Endothelial cell of umbilical vein (primary cell): ENCODE results near the gene UBFD1. TPM values are rescaled to one million over a fixed set of nuclear protein-coding genes. Genes with fewer than 3 reads are reported as not detected.

ENCODE experiments used
- BruUV-seq: library from RNA; stranded (reverse); fragments of 400-500 nt; replicated peaks from 2 replicates; lab custom pipeline; 2021; lab: Mats Ljungman, UMichigan
- CTCF ChIA-PET: fragments of 300-600, 350-600 bp; sonication (Branson Sonifier 250); formaldehyde crosslinking; loops from one replicate; lab custom pipeline; 2021; ENCODE audit warnings: antibody characterized with exemption, inconsistent platforms; lab: Charles Lee
- POLR2A ChIA-PET: fragments of 300-600, 350-600 bp; sonication (Branson Sonifier 250); formaldehyde crosslinking; loops from one replicate; lab custom pipeline; 2021; ENCODE audit warnings: antibody characterized with exemption, inconsistent platforms; lab: Charles Lee
- DNase-seq: peaks from one replicate; pipeline ENCODE4 v3.0.0-alpha.2; 2011; ENCODE audit warnings: low read depth, low spot score
- FAIRE-seq: peaks from 2 replicates; lab custom pipeline; 2011; peaks lifted over from hg19 to GRCh38; lab: Jason Lieb, UNC
- H2AFZ ChIP-seq: 2 replicates; pipeline ENCODE4 v1.6.0; 2012; ENCODE audit warnings: low read depth, low read length, control low read depth, inconsistent platforms
- H3K27ac ChIP-seq: 2 replicates; pipeline ENCODE4 v1.5.1; 2011; ENCODE audit warnings: low read depth, mild to moderate bottlenecking, control low read depth, low read length, moderate library complexity; ENCODE audit not compliant: insufficient read depth
- H3K27me3 ChIP-seq, 2 experiments: 2 replicates each; pipeline versions ENCODE4 v1.6.0 to v1.6.1; 2011; ENCODE audit warnings: low read length in 2 of 2, mixed read lengths in 1 of 2; ENCODE audit not compliant: control insufficient read depth in 2 of 2, insufficient read depth in 2 of 2
- H3K36me3 ChIP-seq, 2 experiments: 2 replicates in 1 of 2; 3 replicates in 1 of 2; pipeline ENCODE4 v1.5.1; 2011; ENCODE audit warnings: low read length in 2 of 2, mild to moderate bottlenecking in 1 of 2, moderate library complexity in 1 of 2; ENCODE audit not compliant: control insufficient read depth in 2 of 2, insufficient read depth in 2 of 2; ENCODE audit errors: extremely low read depth in 1 of 2
- H3K4me1 ChIP-seq: 3 replicates; pipeline ENCODE4 v1.5.1; 2011; ENCODE audit warnings: mild to moderate bottlenecking, low read length; ENCODE audit not compliant: control insufficient read depth, insufficient read depth; ENCODE audit errors: extremely low read depth
- H3K4me2 ChIP-seq: 2 replicates; pipeline ENCODE4 v1.6.1; 2011; ENCODE audit warnings: low read length, control low read depth, mixed read lengths; ENCODE audit not compliant: insufficient read depth
- H3K4me3 ChIP-seq, 3 experiments: fragments of 200-600 bp in 1 of 3; sonication (generic), shearing (Covaris generic) in 1 of 3; replicated peaks in 1 of 3; 2 replicates each; pipeline ENCODE4 v1.5.1; 2011 to 2016; ENCODE audit warnings: control low read depth in 3 of 3, low read length in 3 of 3, mild to moderate bottlenecking in 2 of 3, inconsistent platforms in 1 of 3, low read depth in 1 of 3, moderate library complexity in 1 of 3; ENCODE audit not compliant: insufficient read depth in 1 of 3
- H3K79me2 ChIP-seq: 2 replicates; pipeline ENCODE4 v1.6.0; 2012; ENCODE audit warnings: low read length, inconsistent platforms; ENCODE audit not compliant: control insufficient read depth, insufficient read depth
- H3K9ac ChIP-seq: replicated peaks from 2 replicates; pipeline ENCODE3; 2011; ENCODE audit warnings: low read length, control low read depth; ENCODE audit not compliant: insufficient read depth; ENCODE audit errors: extremely low read depth
- H3K9me1 ChIP-seq: replicated peaks from 3 replicates; pipeline ENCODE4 v1.6.0; 2011; ENCODE audit warnings: mild to moderate bottlenecking, low read length; ENCODE audit not compliant: control insufficient read depth, insufficient read depth; ENCODE audit errors: extremely low read depth
- H3K9me3 ChIP-seq: replicated peaks from 2 replicates; pipeline ENCODE4 v1.5.1; 2012; ENCODE audit warnings: low read length, inconsistent platforms; ENCODE audit not compliant: control insufficient read depth, insufficient read depth
- H4K20me1 ChIP-seq: replicated peaks from 2 replicates; pipeline ENCODE3; 2011; ENCODE audit warnings: mild to moderate bottlenecking, low read length; ENCODE audit not compliant: control insufficient read depth, insufficient read depth; ENCODE audit errors: extremely low read depth
- EZH2 ChIP-seq: IDR thresholded peaks from 2 replicates; pipeline ENCODE4 v1.6.1; 2012; ENCODE audit warnings: borderline replicate concordance, low read depth, mild to moderate bottlenecking, moderate library complexity, low read length, inconsistent platforms; ENCODE audit not compliant: severe bottlenecking
- FOS ChIP-seq: IDR thresholded peaks from 2 replicates; pipeline ENCODE4 v1.6.1; 2011; ENCODE audit warnings: mild to moderate bottlenecking, low read length, moderate library complexity, borderline replicate concordance; ENCODE audit not compliant: insufficient read depth
- GATA2 ChIP-seq: IDR thresholded peaks from 2 replicates; pipeline ENCODE4 v1.7.0; 2011; ENCODE audit warnings: low read depth, mild to moderate bottlenecking, moderate library complexity, mixed read lengths, low read length; ENCODE audit not compliant: insufficient read length, insufficient read depth
- JUN ChIP-seq: IDR thresholded peaks from 2 replicates; pipeline ENCODE4 v1.6.1; 2011; ENCODE audit warnings: borderline replicate concordance, low read depth; ENCODE audit not compliant: insufficient read length, insufficient read depth
- MYC ChIP-seq: IDR thresholded peaks from one replicate; pipeline ENCODE4 v1.6.1; 2011; ENCODE audit warnings: mild to moderate bottlenecking, low read depth, low read length
- POLR2A ChIP-seq: IDR thresholded peaks from 2 replicates; pipeline ENCODE4 v1.6.1; 2012; ENCODE audit warnings: low read depth, mild to moderate bottlenecking, control low read depth, low read length
- POLR2AphosphoS5 ChIP-seq: IDR thresholded peaks from 2 replicates; pipeline ENCODE4 v1.6.1; 2012; ENCODE audit warnings: low read depth, mild to moderate bottlenecking, control low read depth, low read length, moderate library complexity; ENCODE audit not compliant: insufficient read depth
- dilution Hi-C: fragments of 300-500 bp; cut with MboI; formaldehyde crosslinking; loops from one replicate; pipeline ENCODE4 v1.15.0; 2019; ENCODE audit warnings: low sequenced_read_pairs; ENCODE audit not compliant: extremely low pct_ligation_motif_present
- intact Hi-C: fragments of 100-400 bp; cut with micrococcal nuclease; formaldehyde crosslinking; loops from one replicate; pipeline ENCODE4 v1.10.0; 2022
- polyA plus RNA-seq, 4 experiments: library from polyadenylated mRNA; depleted of rRNA in 3 of 4; stranded (reverse) in 3 of 4; unstranded in 1 of 4; fragments of >200 nt; gene quantifications; 2 replicates each; pipeline versions ENCODE4 v1.2.1 to v1.2.3, GENCODE V29; 2011 to 2012; ENCODE audit warnings: missing spikeins in 1 of 4
- total RNA-seq: library from RNA; stranded (reverse); gene quantifications from 2 replicates; pipeline ENCODE4 v1.2.3, GENCODE V29; 2021
- TF ChIP-seq, protein P1 (sequence below): IDR thresholded peaks from 2 replicates; pipeline ENCODE4 v1.6.1; 2011; ENCODE audit not compliant: insufficient read depth, insufficient read length
- TF ChIP-seq, protein P2 (sequence below), 2 donors: IDR thresholded peaks; 1 replicate in 1 of 2; 2 replicates in 1 of 2; pipeline ENCODE4 v1.5.1; 2011; ENCODE audit warnings: low read length in 2 of 2, mild to moderate bottlenecking in 2 of 2, moderate library complexity in 2 of 2, control low read depth in 1 of 2, inconsistent platforms in 1 of 2, low read depth in 1 of 2; ENCODE audit not compliant: insufficient read depth in 1 of 2; ENCODE audit errors: extremely low read depth in 1 of 2

The UBFD1 gene
- total and polyA plus RNA-seq, 2 donors (not counting 3 experiments of a cell fraction or from before 2014, with no cell fraction given) = 50.0 to 69.9 TPM

DNA sequence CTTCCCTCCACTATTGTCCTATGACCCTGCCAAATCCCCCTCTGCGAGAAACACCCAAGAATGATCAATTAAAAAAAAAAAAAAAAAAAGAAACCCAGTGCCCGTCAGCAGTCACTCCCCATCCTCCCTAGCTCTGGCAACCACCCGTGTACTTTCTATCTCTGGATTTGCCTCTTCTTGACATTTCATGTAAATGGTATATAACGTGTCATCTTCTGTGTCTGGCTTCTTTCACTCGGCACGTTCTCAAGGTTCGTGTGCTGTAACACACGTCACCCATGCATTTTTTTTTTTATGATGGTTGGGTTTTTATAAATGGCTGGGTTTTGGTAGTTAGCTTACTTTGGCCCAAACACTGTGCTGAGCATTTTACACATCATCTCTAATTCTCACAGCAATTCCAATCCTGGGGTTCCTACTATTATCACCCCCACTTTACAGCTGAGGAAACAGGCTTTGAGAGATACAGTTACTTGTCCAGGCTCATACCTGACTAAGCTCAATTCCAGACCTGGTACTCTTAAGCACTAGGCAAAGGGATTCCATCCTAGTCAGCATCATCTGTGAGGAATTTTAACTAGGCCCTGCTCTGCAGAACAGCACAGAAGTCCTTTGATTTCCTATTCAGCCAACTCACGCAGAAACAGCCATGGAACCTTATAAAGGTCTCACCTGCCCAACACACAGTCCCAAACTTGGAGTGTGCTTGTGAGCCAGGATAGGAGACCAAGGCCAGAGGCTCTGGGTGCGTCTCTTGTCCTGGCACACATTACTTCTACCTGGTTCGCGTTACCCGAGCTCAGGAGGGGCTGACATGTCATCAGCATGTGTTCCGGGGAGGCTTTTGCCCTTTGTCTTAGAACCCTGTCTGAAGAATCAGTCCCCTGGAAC lies 26.9 kb downstream of the UBFD1 start:
- BruUV-seq = no TSS peak
- Histone ChIP-seq H3K4me2 (no peak overlapping the region), H4K20me1 (peaks cover 2% of the 10 kb centered on the region), H3K4me3 (no peak overlapping the region), H3K9me3 (no peaks in the 10 kb centered on the region), H3K4me1 (no peaks in the 10 kb centered on the region), H3K27ac (no peak overlapping the region), H3K9me1 (no peaks in the 10 kb centered on the region), H3K79me2 (peaks cover 20% of the 10 kb centered on the region), H3K36me3 (peaks cover 13 to 20% of the 10 kb centered on the region in 2 experiments), H2AFZ (no peak overlapping the region), H3K9ac (no peak overlapping the region), H3K27me3 (no peaks in the 10 kb centered on the region)
- FAIRE-seq (no peak), DNase-seq (no peak)
- ChIA-PET CTCF (interaction anchor here (1.0 to 1.2 kb wide), 2 partner anchors 12 to 26 kb away, joined by 3 to 4 read pairs; partner anchors contain the start of genes NDUFAB1 and UBFD1), POLR2A (no interaction called here)
- dilution Hi-C loops = no loop called here
- TF ChIP-seq MYC = no peak
- TF ChIP-seq, protein P1, sequence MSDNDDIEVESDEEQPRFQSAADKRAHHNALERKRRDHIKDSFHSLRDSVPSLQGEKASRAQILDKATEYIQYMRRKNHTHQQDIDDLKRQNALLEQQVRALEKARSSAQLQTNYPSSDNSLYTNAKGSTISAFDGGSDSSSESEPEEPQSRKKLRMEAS = no peak
- TF ChIP-seq EZH2 = no peak
- TF ChIP-seq, protein P2, sequence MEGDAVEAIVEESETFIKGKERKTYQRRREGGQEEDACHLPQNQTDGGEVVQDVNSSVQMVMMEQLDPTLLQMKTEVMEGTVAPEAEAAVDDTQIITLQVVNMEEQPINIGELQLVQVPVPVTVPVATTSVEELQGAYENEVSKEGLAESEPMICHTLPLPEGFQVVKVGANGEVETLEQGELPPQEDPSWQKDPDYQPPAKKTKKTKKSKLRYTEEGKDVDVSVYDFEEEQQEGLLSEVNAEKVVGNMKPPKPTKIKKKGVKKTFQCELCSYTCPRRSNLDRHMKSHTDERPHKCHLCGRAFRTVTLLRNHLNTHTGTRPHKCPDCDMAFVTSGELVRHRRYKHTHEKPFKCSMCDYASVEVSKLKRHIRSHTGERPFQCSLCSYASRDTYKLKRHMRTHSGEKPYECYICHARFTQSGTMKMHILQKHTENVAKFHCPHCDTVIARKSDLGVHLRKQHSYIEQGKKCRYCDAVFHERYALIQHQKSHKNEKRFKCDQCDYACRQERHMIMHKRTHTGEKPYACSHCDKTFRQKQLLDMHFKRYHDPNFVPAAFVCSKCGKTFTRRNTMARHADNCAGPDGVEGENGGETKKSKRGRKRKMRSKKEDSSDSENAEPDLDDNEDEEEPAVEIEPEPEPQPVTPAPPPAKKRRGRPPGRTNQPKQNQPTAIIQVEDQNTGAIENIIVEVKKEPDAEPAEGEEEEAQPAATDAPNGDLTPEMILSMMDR (IDR thresholded peaks at IDR 0.05; ENCODE audit: extremely low read depth in 1 of 2, insufficient read depth in 1 of 2, low read depth in 1 of 2, low read length in 2 of 2) = no peak
- no peak for TF ChIP-seq POLR2AphosphoS5
- TF ChIP-seq POLR2A = no peak
- TF ChIP-seq GATA2 = no peak
- TF ChIP-seq FOS = no peak
- no peak for TF ChIP-seq JUN
- intact Hi-C loops = no loop called here
